PC-3 (cell line): Measurements from ENCODE around the gene SLC6A11. TPM values are rescaled to one million over a fixed set of nuclear protein-coding genes. Genes with fewer than 3 reads are reported as not detected.

Source experiments
- ATAC-seq: fragments of 200-7000 bp; cut with Tn5 transposase; 2 replicates; pipeline ENCODE4 v1.9.1; 2020; ENCODE audit warnings: mild to moderate bottlenecking, moderate library complexity
- BruUV-seq: library from RNA; stranded (reverse); fragments of 400-500 nt; replicated peaks from 2 replicates; lab custom pipeline; 2021; lab: Mats Ljungman, UMichigan
- CTCF ChIA-PET: fragments of 300-600 bp; sonication (Branson Sonifier 250); formaldehyde crosslinking; loops from one replicate; lab custom pipeline; 2022; ENCODE audit warnings: antibody characterized with exemption; lab: Charles Lee
- POLR2A ChIA-PET: fragments of 300-600 bp; sonication (Branson Sonifier 250); formaldehyde crosslinking; loops from one replicate; lab custom pipeline; 2022; ENCODE audit warnings: antibody characterized with exemption; ENCODE audit not compliant: unreplicated experiment; lab: Charles Lee
- DNase-seq: peaks from one replicate; pipeline ENCODE4 v3.0.0-alpha.2; 2015
- H2AFZ ChIP-seq: fragments of 300-600 bp; sonication (generic); 2 replicates; pipeline ENCODE4 v1.6.0; 2016; ENCODE audit warnings: antibody characterized with exemption, low read length
- H3F3A ChIP-seq: fragments of 300-600 bp; sonication (generic); one replicate; pipeline ENCODE4 v1.6.0; 2017; ENCODE audit warnings: antibody characterized with exemption, low read length, control low read depth, mild to moderate bottlenecking; ENCODE audit not compliant: unreplicated experiment
- H3K27ac ChIP-seq: fragments of 300-600 bp; sonication (generic); 2 replicates; pipeline ENCODE4 v1.5.1; 2016; ENCODE audit warnings: mild to moderate bottlenecking, low read length
- H3K27me3 ChIP-seq: fragments of 300-600 bp; sonication (generic); 2 replicates; pipeline ENCODE4 v1.6.1; 2016; ENCODE audit warnings: low read length, mixed read lengths
- H3K36me3 ChIP-seq: fragments of 300-600 bp; sonication (generic); 2 replicates; pipeline ENCODE4 v1.6.1; 2016; ENCODE audit warnings: low read depth, mixed run types, low read length, mixed read lengths
- H3K4me1 ChIP-seq: fragments of 300-600 bp; sonication (generic); 2 replicates; pipeline ENCODE4 v1.5.1; 2016; ENCODE audit warnings: low read length; ENCODE audit not compliant: insufficient read depth
- H3K4me2 ChIP-seq: fragments of 300-600 bp; sonication (generic); 2 replicates; pipeline ENCODE4 v1.6.0; 2016; ENCODE audit warnings: low read length
- H3K4me3 ChIP-seq: fragments of 300-600 bp; sonication (generic); 2 replicates; pipeline ENCODE4 v1.5.1; 2016; ENCODE audit warnings: mild to moderate bottlenecking, low read length, mixed read lengths
- H3K79me2 ChIP-seq: fragments of 300-600 bp; sonication (generic); 2 replicates; pipeline ENCODE4 v1.6.1; 2017; ENCODE audit warnings: low read length, mixed read lengths
- H3K9ac ChIP-seq: fragments of 300-600 bp; sonication (generic); 2 replicates; pipeline ENCODE4 v1.6.0; 2016; ENCODE audit warnings: mild to moderate bottlenecking, low read length
- H3K9me2 ChIP-seq: fragments of 300-600 bp; sonication (generic); replicated peaks from 2 replicates; pipeline ENCODE4 v1.6.1; 2016; ENCODE audit warnings: mixed run types, low read length, mixed read lengths
- H3K9me3 ChIP-seq: fragments of 300-600 bp; sonication (generic); 2 replicates; pipeline ENCODE4 v1.6.1; 2016; ENCODE audit warnings: low read length, mixed read lengths
- H4K20me1 ChIP-seq: fragments of 300-600 bp; sonication (generic); 2 replicates; pipeline ENCODE4 v1.6.1; 2016; ENCODE audit warnings: low read length, mixed read lengths
- CTCF ChIP-seq: fragments of 300-600 bp; sonication (generic); conservative IDR thresholded peaks from 2 replicates; pipeline ENCODE4 v1.5.1; 2017; ENCODE audit warnings: antibody characterized with exemption, low read depth, mild to moderate bottlenecking, low read length
- EZH2 ChIP-seq: fragments of 300-600 bp; sonication (generic); IDR thresholded peaks from one replicate; pipeline ENCODE4 v1.6.1; 2017; ENCODE audit warnings: antibody characterized with exemption, mild to moderate bottlenecking, low read length; ENCODE audit not compliant: unreplicated experiment
- EZH2phosphoT487 ChIP-seq: fragments of 300-600 bp; sonication (generic); IDR thresholded peaks from 2 replicates; pipeline ENCODE4 v1.6.1; 2018; ENCODE audit warnings: mild to moderate bottlenecking, antibody characterized with exemption, low read length, borderline replicate concordance
- intact Hi-C: fragments of 100-400 bp; cut with micrococcal nuclease; formaldehyde crosslinking; loops from 2 replicates; pipeline ENCODE4 v1.9.0; 2023
- total RNA-seq: library from RNA; depleted of rRNA; stranded (reverse); fragments of >200 nt; gene quantifications from 2 replicates; pipeline ENCODE4 v1.2.3, GENCODE V29; 2014

The SLC6A11 gene
- total RNA-seq, 1 experiment from 2014 or later: 34.0 TPM

GRCh38 chr3:10907262-10907661, 91.2 kb downstream of the SLC6A11 start:
- Histone ChIP-seq H2AFZ (no peak overlapping the region), H3K36me3 (peaks cover 26% of the 10 kb centered on the region), H3K79me2 (no peaks in the 10 kb centered on the region), H4K20me1 (no peaks in the 10 kb centered on the region), H3K27me3 (no peaks in the 10 kb centered on the region), H3K27ac (no peak overlapping the region), H3K9me2 (no peaks in the 10 kb centered on the region), H3K9me3 (peaks cover 18% of the 10 kb centered on the region), H3F3A (no peaks in the 10 kb centered on the region), H3K4me1 (no peaks in the 10 kb centered on the region), H3K4me2 (no peak overlapping the region), H3K4me3 (no peak overlapping the region), H3K9ac (no peak overlapping the region)
- intact Hi-C loops: no loop called here
- BruUV-seq: no TSS peak
- DNase-seq (no peak), ATAC-seq (no peak)
- ChIA-PET CTCF (no interaction called here), POLR2A (no interaction called here)
- TF ChIP-seq EZH2phosphoT487 (no peak), CTCF (no peak), EZH2 (no peak)

GRCh38 chr3:10910367-10910766, 94.3 kb downstream of the SLC6A11 start:
- no peaks in the 10 kb centered on the region for H3K27me3 ChIP-seq
- no peak overlapping the region for H3K9ac ChIP-seq
- H3K79me2 ChIP-seq: no peaks in the 10 kb centered on the region
- ChIA-PET CTCF (no interaction called here), POLR2A (no interaction called here)
- TF ChIP-seq CTCF (no peak), EZH2 (no peak), EZH2phosphoT487 (no peak)
- no peaks in the 10 kb centered on the region for H4K20me1 ChIP-seq
- H2AFZ ChIP-seq: no peak overlapping the region
- DNase-seq (no peak), ATAC-seq (no peak)
- no peaks in the 10 kb centered on the region for H3K9me2 ChIP-seq
- H3K36me3 ChIP-seq: peaks cover 20% of the 10 kb centered on the region; the same call in 1 of the 2 replicates
- peaks cover 18% of the 10 kb centered on the region for H3K9me3 ChIP-seq
- no TSS peak for BruUV-seq
- no peak overlapping the region for H3K4me2 ChIP-seq
- H3F3A ChIP-seq: no peaks in the 10 kb centered on the region
- no peaks in the 10 kb centered on the region for H3K4me1 ChIP-seq
- intact Hi-C loops: no loop called here
- H3K4me3 ChIP-seq: no peak overlapping the region
- no peak overlapping the region for H3K27ac ChIP-seq

- CTCF ChIA-PET: no interaction called here
- H3K9ac ChIP-seq: no peak overlapping the region
- ATAC-seq (no peak), DNase-seq (no peak)
- H3K4me3 ChIP-seq: no peak overlapping the region
- no peak overlapping the region for H2AFZ ChIP-seq
- H4K20me1 ChIP-seq: no peaks in the 10 kb centered on the region
- no peaks in the 10 kb centered on the region for H3K9me2 ChIP-seq
- peaks cover 11% of the 10 kb centered on the region; the same call in 1 of the 2 replicates for H3K36me3 ChIP-seq
- intact Hi-C loops: no loop called here
- no peaks in the 10 kb centered on the region for H3K4me1 ChIP-seq
- H3K9me3 ChIP-seq: peaks cover 10% of the 10 kb centered on the region
- no peaks in the 10 kb centered on the region for H3K79me2 ChIP-seq
- no peak overlapping the region for H3K27ac ChIP-seq
- no peaks in the 10 kb centered on the region for H3K27me3 ChIP-seq
- no peak overlapping the region for H3K4me2 ChIP-seq
- H3F3A ChIP-seq: no peaks in the 10 kb centered on the region
- BruUV-seq: no TSS peak
- POLR2A ChIA-PET: interaction anchor here (1.1 kb wide), 1 partner anchor 185 kb away, joined by 5 read pairs; no protein-coding TSS in a partner anchor
- no peak for TF ChIP-seq CTCF
- no peak for TF ChIP-seq EZH2phosphoT487
- TF ChIP-seq EZH2: no peak
These were observed 95.4 kb downstream of the SLC6A11 start for GRCh38 chr3:10911350-10912002.
